NCI-H1092 (cell line): ENCODE results near the gene ECT2.
"Not testable (repeated sequence)": the region's sequence is repeated elsewhere in the genome, so short reads cannot be mapped to it uniquely, and the experiment has no call there.

Source experiments
- DNase-seq: peaks from one replicate; lab custom pipeline; 2025; lab: John Stamatoyannopoulos, UW

The ECT2 gene

DNA sequence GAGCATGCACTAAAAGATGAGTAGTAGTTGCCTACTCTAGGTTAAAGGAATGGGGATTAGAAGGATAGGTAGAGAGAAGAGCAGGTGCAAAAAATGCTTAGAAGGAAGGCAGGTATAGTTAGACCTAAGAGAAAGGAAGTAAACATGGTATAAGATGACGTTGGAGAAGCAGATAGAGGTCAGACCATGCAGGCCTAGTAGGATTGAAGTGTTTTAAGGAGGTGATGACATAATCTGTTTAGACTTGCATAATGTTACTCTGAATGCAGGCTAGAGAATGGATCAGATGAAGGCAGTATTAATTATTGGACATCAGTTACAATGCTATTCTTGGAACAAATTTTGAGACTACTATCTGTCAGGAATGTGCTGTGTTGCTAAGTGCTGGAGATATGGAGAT, 11.1 kb upstream of the ECT2 start:
- no peak for DNase-seq

DNA sequence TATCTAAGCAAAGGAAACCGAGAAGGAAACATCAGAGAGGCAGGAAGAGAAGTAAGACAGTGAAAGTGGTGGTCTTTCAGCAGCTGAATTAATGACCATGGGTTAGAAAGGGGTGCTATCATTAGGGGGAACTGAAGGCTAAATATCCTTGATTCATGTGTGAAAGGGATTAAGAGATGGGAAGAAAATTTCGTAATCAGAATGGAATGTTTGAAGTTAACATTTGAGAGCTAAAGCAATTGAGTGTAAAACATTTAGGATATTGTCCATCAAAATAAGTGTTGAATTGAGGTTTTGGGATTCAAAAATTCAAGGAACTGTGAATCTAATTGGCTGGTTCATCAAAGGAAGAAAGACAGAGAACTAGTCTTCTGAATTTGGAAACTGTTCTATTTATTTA, 4.1 kb upstream of the ECT2 start:
- no peak for DNase-seq

DNA sequence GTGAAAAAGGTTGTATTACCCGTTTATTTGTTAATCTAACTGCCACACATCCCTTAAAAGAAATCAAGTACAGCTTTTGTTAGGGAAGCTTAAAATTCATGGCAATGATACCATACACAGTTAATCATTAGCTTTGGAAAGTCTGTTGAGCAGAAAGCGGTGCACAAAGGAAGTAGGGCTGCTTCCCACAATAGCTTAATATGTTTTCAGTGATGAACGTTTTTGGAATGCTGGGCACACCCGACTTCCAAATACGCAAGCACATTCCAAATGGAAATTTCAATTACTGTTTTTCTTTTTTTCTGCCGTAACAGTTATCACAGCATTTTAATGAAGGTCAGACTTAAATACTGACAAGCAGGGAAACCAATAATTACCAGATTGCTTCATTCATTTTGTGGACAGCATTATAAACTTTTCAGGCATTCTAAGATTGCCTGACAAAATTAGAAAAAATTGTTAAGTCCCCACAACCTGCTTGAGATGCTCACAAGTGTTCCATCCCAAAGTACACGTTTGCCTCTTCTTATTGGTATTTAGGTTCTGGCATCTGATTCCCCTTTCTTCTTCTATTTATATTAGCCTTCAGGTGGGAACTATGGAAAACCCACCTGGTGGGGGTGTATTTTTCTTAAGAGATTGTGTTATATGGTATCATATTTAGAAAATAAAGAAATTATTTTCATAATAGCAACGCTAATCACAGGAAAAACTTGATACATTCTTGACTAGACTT, 1.1 kb upstream of the ECT2 start:
- no peak for DNase-seq

DNA sequence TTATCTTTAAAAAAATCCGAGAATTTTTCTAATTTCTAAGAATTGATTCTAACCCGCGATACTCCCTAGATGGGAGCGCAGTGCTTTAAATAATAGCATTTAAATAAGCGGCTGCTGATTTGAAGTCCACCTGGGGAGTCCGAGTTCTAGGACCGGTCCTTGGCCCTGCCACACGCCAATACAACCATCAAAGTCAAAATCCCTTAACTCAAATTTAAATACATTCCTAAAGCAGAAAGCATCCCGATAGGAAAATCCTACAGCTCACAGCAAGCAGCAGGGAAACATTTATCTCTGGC, 508 bp upstream of the ECT2 start:
- no peak for DNase-seq

DNA sequence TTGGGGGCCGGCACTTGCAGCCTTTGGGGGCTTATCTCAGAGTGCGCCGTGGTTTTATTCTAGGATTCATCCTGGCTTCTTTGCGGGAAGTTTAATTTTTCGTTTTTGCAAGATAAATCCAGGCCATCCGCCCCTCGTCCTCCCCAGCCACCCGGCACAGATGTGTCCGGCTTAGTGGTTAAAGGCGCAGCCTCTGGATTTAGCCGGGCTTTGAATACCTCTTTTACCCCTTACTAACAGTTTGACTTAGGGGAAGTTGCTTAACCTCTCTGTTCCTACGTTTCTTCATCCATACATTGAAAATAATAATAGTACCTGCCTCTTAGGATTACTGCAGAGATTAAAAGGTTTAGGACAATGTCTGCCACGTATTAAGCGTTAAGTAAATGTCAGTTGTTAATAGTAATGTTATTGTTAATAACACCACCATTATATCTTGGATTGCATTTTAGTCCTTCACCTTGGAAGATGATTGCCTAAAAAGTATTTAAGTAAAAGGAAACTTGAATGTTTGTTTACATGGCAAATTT, 714 bp downstream of the ECT2 start:
- DNase-seq, result no peak

DNA sequence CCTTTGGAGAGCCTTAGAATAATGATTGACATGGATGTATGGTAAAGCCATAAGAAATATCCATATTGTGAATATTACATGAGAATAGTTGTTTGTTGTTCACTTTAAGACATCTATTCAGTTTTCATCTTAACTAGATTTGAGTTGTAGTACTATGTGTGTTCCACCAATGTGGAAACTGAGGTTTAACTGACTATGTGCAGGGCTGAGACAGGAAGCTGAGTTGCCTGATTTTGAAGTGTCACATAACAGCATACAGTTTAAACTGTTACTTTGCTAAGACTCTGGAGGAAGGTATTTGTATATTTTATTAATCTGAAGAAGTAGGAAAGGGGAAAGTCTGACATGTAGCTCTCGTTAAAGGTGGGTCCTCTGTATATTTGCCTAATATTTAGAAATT, 2.1 kb downstream of the ECT2 start:
- DNase-seq, result no peak

DNA sequence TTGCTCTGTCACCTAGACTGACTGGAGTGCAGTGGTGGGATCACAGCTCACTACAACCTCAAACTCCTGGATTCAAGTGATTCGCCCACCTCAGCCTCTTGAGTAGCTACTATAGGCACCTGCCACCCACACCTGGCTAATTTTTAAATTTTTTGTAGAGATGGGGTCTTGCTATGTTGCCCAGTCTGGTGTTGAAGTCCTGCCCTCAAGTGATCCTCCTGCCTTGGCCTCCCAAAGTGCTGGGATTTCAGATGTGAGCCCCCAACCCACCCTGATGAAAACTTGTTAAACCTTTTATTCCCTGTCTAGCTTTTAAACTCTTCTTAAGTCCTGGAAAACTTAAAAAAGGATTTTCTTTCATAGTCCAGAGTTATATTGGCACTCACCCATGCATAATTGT, 2.6 kb downstream of the ECT2 start:
- DNase-seq, result no peak

DNA sequence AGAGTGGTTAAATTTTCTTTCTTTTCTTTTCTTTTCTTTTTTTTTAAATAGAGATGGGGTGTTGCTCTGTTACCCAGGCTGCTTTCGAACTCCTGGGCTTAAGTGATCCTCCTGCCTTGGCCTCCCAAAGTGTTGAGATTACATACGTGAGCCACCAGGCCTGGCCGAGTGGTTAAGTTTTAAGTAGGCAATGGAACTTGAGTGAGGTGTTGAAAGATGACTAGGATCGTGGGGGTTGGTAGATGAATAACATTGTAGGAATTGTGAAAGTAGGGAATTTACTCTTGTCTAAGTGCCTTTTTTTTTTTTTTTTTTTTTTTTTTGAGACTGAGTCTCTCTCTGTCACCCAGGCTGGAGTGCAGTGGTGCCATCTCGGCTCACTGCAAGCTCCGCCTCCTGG, 9.9 kb downstream of the ECT2 start:
- DNase-seq, result not testable (repeated sequence)

DNA sequence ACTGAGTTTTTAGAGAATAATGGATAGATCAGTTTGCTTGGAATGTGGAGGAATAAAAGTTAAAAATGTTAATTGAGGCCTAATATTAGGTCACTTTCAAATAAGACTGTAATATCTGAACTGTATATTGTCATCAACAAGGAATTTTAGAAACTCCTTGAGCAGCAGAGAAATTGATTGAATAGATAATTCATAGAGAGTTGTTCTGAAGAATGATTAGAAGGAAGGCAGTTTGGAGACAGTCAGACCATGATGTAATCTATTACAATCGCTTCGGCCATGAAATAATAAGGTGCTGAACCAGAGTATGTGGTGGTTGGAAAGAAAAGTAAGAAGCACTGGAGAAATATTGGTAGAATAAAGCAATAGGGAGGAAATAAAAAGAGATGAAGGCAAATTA, 15.7 kb downstream of the ECT2 start:
- DNase-seq, result no peak

DNA sequence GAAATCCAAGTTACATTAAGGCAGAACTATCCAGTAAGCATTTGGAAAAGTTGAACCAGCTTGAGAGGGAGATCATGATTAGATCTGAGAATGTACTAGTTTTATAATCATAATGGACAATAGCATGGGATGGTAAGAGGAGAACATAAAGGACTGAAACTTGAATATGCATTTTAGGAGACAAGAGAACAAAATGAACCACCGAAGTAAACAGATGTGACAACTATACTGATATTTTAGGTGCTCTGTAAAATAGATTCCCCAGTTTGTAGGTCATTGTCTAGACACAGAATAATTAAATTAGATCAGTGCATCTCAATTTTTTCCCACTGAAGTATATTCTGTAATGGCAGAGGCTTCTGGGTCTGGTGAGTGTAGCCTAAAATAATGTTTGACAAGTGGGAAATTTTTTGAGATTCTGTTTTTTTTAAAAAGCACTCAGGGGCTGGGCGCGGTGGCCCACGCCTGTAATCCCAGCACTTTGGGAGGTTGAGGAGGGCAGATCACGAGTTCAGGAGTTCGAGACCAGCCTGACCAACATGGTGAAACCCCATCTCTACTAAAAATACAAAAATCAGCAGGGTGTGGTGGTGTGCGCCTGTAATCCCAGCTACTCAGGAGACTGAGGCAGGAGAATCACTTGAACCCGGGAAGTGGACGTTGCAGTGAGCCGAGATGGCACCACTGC, 16.3 kb downstream of the ECT2 start:
- no peak for DNase-seq

DNA sequence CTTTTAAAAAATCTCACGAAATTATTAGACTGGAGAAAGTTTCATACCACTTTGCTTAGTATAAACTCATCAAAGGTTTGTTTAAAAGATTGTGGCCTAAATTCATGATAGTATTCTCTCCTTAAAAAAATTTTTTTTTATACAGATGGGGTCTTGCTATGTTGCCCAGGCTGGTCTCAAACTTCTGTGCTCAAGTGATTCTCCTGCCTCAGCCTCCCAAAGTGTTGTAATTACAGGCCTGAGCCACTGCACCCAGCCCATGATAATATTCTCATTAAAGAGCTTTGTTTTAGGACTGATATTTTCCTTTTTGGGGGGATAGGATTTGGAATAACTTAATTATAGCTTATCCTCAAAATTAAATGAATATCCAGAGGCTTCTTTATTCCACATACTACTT, 19.9 kb downstream of the ECT2 start:
- no peak for DNase-seq

DNA sequence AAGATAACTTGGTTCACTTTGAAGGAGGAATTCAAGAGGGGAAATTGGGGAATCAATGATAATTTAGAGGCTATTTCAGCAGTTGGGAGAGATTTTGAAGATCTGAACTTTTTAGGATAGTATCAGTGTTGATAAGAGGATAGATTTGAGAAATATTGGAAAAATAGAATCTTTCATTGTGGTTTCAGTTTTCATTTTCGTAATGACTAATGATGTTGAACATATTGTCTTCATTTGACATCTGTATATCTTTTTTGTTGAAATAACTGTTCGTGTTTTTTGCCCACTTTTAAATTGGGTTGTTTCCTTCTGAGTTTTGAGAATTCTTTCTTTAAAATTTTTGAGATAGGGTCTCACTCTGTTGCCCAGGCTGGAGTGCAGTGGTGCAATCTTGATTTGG, 21.1 kb downstream of the ECT2 start:
- DNase-seq, result no peak

DNA sequence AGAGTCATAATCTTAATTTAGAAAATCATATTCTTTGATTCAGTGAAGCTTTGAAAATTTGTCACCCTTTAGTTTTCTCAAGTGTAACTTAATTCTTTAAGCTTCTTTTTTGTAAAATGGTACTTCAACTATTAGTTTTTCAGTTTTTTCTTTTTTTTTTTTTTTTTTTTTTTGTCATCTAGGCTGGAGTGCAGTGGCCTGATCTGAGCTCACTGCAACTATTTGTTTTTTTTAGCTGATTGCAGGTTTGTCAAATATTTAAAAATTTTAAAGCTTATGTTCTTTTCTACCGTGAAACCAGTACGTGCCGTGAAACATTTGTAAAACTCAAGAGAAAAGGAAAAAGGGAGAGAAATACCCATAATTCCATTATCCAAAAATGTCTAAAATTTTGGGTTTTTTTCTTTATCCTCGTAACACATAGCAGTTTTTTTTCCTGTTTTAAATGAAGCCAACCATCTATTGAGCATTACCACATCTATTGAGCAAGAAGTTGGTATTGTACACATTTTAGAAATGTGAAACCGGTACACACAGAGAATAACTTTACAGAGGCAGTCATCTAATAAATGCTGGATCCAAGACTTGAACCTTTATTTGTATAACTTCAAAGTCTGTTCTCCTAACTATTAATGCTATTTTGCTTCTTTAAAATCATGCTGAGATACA, 25.7 kb downstream of the ECT2 start:
- no peak for DNase-seq

DNA sequence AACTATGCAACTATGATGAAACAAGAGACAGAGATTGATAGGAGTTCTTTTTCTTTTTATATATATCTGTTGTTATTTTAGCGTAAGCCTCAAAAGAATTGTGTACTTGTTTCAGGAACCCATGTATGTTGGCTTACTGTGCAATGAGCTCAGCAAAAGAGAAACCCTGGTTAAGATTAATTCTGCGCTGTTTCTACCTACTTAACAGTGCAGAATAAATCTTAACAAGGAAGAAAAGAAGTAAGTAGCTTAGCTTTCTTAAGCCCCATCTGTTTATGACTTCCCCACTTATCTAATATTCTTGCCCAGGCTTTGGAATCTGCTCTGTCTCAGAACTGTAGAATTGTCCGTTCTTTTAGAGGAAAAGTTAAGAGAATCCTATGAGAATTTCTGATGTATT, 27.4 kb downstream of the ECT2 start:
- DNase-seq, result no peak

DNA sequence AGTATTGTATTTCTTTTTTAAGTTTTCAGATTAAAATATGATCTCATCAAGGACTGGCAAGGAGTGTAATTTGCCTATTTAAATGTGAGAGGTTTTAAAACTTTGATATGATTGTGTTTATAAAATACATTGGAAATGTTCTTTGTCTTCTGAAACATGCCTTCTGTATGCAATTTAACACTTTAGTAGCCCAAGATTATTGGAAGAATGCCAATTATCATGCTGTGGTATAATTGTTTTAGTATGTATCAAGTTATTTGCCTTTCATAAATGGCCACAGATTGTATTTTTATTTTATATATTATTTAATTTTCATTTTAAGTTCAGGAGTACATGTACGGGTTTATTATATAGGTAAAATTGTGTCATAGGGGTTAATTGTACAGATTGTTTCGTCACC, 31.7 kb downstream of the ECT2 start:
- DNase-seq, result no peak

DNA sequence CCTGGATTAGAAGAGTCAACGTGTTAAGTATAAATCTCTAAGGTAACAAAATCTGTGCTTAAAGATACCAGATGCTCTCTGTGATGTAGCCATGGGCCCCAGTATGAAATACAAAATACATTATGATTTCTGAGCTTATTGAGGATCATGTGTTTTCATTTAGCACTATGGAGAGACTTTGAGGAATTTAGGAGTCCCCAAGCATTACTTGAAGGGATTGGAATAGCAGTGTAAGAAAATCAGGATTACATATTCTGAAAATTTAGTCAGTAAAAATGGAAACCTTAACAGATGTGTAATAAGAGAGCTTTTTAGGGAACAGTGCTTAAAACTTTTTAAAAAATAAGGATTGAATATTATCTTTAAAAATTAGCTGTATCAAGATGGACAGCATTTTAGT, 35.5 kb downstream of the ECT2 start:
- no peak for DNase-seq

DNA sequence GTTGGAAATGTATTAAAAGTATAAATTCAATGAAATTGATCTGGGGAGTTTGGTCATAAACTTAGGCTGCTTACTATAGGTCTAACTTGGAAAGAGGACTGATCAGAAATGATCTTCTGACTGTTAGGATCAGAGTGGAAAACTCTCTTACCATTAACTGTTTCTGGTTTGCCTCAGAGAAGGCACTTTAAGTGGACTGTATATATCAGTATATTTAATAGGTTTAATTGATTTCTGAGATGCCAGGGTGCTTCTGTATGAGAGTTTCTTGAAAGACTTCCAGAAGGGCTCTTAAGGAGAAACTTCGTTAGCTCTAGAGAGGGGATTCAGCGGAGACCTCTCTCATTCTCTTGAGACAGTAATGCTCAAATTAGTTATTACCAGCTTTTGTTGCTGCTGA, 36.5 kb downstream of the ECT2 start:
- DNase-seq, result no peak

DNA sequence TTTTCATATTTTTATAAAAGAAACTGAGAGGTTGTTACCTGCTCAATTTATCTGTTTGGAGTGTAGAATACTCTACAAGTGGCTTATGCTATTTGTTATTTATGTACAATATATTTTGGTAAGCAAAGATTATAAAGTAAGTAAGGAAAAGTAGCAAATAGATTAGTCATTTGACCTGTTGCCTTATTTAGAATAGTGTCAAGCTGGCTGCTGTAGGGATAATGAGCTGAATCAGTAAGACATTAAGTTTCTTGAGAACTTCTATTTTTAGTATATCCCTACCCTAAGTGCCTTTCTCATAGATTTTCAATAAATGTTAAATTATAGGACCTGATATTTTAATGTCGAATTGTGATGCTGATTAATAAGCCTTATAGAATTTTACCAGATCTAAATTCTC, 37.2 kb downstream of the ECT2 start:
- no peak for DNase-seq

DNA sequence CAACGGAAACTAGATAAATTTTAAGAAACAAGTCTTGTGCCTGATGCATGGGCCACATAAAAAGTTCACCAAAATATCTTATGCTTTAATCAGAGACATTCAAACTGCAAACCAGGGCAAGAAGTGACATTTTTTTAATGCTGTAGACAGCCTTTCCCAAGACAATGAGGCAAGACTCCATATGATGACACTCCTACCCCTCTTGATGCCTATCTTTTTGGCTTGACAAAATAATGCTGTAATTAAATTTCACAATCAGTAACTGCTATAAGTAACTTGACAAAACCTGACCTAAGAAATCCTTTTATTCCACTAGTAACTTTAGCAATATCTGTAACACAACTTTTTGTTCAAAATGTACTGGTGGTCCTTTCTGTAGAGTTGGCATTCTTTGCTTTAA, 48.7 kb downstream of the ECT2 start:
- no peak for DNase-seq

DNA sequence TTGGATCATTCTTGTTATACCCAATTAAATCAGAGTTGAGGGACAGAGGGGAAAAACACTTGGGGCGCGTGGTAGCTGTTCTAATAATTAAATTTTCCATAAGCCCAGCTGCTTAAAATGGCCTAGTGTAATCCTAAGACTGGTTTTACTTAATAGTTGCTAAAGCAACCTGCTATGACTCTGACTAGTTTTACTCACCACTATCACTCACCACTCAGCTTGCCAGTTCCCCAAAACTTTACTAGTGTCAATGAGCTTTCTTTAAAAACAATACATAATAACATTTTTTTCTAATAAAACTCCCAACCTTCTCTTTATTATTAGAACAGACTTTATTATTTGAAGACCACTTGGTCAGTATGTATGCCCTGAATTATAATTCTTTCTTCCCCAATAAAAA, 49.6 kb downstream of the ECT2 start:
- DNase-seq, result no peak

DNA sequence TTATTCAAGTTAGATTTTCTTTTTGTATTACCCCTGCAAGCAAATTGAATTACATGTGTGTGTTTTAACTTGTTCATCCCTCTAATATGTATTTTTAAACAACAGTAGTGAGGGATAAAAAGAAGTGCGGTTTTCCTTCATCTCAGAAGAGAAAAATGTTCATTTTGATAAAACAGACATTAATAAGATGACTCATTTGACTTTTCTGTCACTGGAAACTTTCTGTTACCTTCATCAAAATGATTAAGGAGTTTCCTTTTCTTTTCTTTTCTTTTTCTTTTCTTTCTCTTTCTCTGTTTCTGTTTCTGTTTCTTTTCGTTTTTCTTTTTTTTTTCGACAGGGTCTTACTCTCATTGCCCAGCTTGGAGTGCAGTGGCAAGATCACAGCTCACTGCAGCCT, 53.0 kb downstream of the ECT2 start:
- DNase-seq, result no peak

DNA sequence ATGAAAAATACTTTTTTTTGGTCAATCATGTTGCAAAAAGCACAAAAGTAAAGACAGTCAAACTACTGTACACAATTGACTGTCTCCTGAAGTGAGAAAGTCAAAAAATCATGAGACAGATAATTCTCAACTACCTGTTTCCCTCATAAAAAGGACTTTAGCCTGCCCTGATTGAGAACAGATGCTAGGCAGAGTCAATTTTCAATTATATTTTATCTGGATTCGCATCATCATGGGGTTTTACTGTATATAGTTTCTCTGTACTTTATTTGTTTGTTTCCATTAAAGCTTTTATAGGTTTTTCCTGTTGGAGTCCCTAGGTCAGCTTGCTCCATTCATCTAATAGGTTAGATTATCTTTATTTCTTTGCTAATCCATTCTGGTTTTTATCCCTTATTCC, 53.8 kb downstream of the ECT2 start:
- no peak for DNase-seq

DNA sequence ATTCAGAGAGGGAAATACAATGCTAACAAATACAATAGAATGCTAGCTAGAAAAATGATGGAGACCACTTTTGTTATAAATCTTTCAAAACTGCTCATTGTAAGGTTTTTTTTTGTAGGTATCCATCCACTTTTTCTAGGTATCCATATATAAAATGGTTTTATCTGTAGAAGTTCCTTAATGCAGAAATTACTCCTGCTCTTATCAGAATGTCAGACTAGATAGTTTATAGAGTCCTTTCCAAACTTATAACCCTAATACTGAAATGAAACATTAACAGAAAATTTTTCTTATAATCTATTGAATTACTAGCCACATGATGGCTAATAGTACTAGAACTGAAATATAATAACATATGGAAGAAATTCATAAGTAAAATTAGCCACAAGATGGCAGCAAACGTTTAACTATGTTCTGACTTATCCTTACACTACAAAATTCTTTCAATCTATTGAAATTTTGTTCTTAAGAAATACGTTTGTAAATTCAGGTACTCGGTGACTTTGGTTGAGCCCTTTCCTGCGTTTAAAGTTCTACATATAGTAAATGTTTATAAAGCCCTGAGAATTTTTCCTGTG, 58.5 kb downstream of the ECT2 start:
- peak; percentile 13 for DNase-seq
